Measurements from ENCODE around the gene CCDC18.

GRCh38 chr1:93237021-93237420 lies 56.5 kb downstream of the CCDC18 start:
- no peak for TF ChIP-seq CTCF (IDR thresholded peaks at IDR 0.05)
- no peak for TF ChIP-seq POLR2A (IDR thresholded peaks at IDR 0.05)

Data from thyroid gland (tissue), 4 donors.